D721Med (cell line): ENCODE data around the gene GRXCR2.

Experiments
- DNase-seq: peaks from one replicate; pipeline ENCODE4 v3.0.0; 2011; ENCODE audit warnings: low spot score; ENCODE audit not compliant: insufficient read length
- FAIRE-seq: peaks from 2 replicates; lab custom pipeline; 2011; peaks lifted over from hg19 to GRCh38; lab: Jason Lieb, UNC
- CTCF ChIP-seq: IDR thresholded peaks from 2 replicates; pipeline ENCODE4 v1.5.1; 2012; ENCODE audit warnings: mild to moderate bottlenecking, control low read depth; ENCODE audit not compliant: insufficient read depth; ENCODE audit errors: missing control alignments

GRXCR2 gene

GRCh38 chr5:145872914-145873313 is at the start of gene GRXCR2:
GRXCR2 (minus strand) TSS chr5:145873014; CDS start chr5:145872968, 46 bp downstream.
- DNase-seq (no peak), FAIRE-seq (no peak)
- TF ChIP-seq CTCF = no peak

- no peak for FAIRE-seq
- no peak for DNase-seq
- no peak for TF ChIP-seq CTCF
Observed at GRCh38 chr5:145922059-145922458, 49.2 kb upstream of the GRXCR2 start.

- FAIRE-seq = no peak
Observed at GRCh38 chr5:145921211-145921610, 48.4 kb upstream of the GRXCR2 start.

GRCh38 chr5:145920542-145921210 is 47.9 kb upstream of the GRXCR2 start:
- DNase-seq (no peak), FAIRE-seq (no peak)
- no peak for TF ChIP-seq CTCF

More at GRCh38 chr5:145921211-145921610, 48.4 kb upstream of the GRXCR2 start:
- no peak for DNase-seq
- no peak for TF ChIP-seq CTCF

- DNase-seq (no peak), FAIRE-seq (no peak)
- TF ChIP-seq CTCF = no peak
Observed at GRCh38 chr5:145919413-145919812, 46.6 kb upstream of the GRXCR2 start.

GRCh38 chr5:145918397-145918796 is 45.6 kb upstream of the GRXCR2 start:
- no peak for DNase-seq
- FAIRE-seq = no peak

More at GRCh38 chr5:145918397-145918796, 45.6 kb upstream of the GRXCR2 start:
- TF ChIP-seq CTCF = no peak
